Osteoblast (primary cell): ENCODE data around the gene BRSK2. TPM values are rescaled to one million over a fixed set of nuclear protein-coding genes. Genes with fewer than 3 reads are reported as not detected.

Source experiments
- DNase-seq: peaks from one replicate; pipeline ENCODE4 v3.0.0; 2011; ENCODE audit warnings: low spot score, mixed read lengths; ENCODE audit not compliant: insufficient read length; ENCODE audit errors: missing footprints
- H2AFZ ChIP-seq: 2 replicates; pipeline ENCODE4 v1.6.0; 2011; ENCODE audit warnings: mild to moderate bottlenecking, low read length
- H3K27ac ChIP-seq: 2 replicates; pipeline ENCODE4 v1.5.1; 2011; ENCODE audit warnings: mild to moderate bottlenecking, low read depth, low read length, moderate library complexity
- H3K27me3 ChIP-seq: 2 replicates; pipeline ENCODE4 v1.6.0; 2012; ENCODE audit warnings: mild to moderate bottlenecking, control low read depth, inconsistent platforms, low read length, moderate library complexity; ENCODE audit not compliant: insufficient read depth
- H3K36me3 ChIP-seq: 2 replicates; pipeline ENCODE4 v1.5.1; 2011; ENCODE audit warnings: mild to moderate bottlenecking, low read length, control low read depth, moderate library complexity; ENCODE audit not compliant: insufficient read depth
- H3K4me1 ChIP-seq: 2 replicates; pipeline ENCODE4 v1.5.1; 2011; ENCODE audit warnings: mild to moderate bottlenecking, low read length, control low read depth, moderate library complexity; ENCODE audit not compliant: insufficient read depth
- H3K4me2 ChIP-seq: 2 replicates; pipeline ENCODE4 v1.6.0; 2011; ENCODE audit warnings: mild to moderate bottlenecking, low read length; ENCODE audit not compliant: insufficient read depth
- H3K4me3 ChIP-seq: fragments of 200-600 bp; sonication (generic); 3 replicates; pipeline ENCODE4 v1.5.1; 2012; ENCODE audit warnings: mild to moderate bottlenecking, low read length, inconsistent platforms; ENCODE audit not compliant: insufficient read depth
- H3K79me2 ChIP-seq: 2 replicates; pipeline ENCODE4 v1.6.0; 2012; ENCODE audit warnings: mild to moderate bottlenecking, low read length, control low read depth, inconsistent platforms; ENCODE audit not compliant: insufficient read depth
- H3K9me3 ChIP-seq: 2 replicates; pipeline ENCODE4 v1.5.1; 2011; ENCODE audit warnings: low read depth, low read length, control low read depth
- H4K20me1 ChIP-seq: 2 replicates; pipeline ENCODE4 v1.6.0; 2012; ENCODE audit warnings: mild to moderate bottlenecking, low read length, control low read depth; ENCODE audit not compliant: insufficient read depth
- total RNA-seq: library from RNA; depleted of rRNA; stranded (reverse); fragments of >200 nt; gene quantifications from 2 replicates; pipeline ENCODE4 v1.2.3, GENCODE V29; 2012
- TF ChIP-seq, protein P1 (sequence below): IDR thresholded peaks from 2 replicates; pipeline ENCODE4 v1.5.1; 2011; ENCODE audit warnings: mild to moderate bottlenecking, low read depth, low read length, moderate library complexity; ENCODE audit errors: extremely low read depth

The BRSK2 gene
- total RNA-seq, 1 donor, result 0.36 TPM

DNA sequence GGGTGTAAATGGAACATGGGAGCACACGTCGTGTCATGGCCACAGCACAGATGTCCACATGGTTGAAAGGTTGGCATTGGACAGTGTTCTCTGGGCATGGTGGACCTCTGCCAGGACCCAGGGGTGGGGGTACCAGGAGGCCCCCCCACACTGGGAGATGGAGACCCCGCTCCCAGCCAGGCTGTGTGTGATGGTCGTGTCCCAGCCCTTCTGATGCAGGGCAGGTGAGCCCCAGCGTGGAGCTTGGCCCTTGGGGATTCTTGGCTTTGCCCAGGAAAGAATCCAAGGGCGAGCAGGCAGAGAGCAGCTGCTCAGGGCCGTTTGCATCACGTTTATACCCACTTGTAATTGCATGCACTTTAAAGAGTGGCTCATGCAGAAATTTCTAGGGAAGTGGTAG is 22.0 kb upstream of the BRSK2 start:
- H2AFZ ChIP-seq, result no peak overlapping the region
- no peak overlapping the region for H3K27ac ChIP-seq
- TF ChIP-seq, protein P1, sequence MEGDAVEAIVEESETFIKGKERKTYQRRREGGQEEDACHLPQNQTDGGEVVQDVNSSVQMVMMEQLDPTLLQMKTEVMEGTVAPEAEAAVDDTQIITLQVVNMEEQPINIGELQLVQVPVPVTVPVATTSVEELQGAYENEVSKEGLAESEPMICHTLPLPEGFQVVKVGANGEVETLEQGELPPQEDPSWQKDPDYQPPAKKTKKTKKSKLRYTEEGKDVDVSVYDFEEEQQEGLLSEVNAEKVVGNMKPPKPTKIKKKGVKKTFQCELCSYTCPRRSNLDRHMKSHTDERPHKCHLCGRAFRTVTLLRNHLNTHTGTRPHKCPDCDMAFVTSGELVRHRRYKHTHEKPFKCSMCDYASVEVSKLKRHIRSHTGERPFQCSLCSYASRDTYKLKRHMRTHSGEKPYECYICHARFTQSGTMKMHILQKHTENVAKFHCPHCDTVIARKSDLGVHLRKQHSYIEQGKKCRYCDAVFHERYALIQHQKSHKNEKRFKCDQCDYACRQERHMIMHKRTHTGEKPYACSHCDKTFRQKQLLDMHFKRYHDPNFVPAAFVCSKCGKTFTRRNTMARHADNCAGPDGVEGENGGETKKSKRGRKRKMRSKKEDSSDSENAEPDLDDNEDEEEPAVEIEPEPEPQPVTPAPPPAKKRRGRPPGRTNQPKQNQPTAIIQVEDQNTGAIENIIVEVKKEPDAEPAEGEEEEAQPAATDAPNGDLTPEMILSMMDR, result no peak
- peaks cover 4% of the 10 kb centered on the region for H3K9me3 ChIP-seq
- no peaks in the 10 kb centered on the region for H3K4me1 ChIP-seq
- H3K4me3 ChIP-seq, result no peak overlapping the region
- H4K20me1 ChIP-seq, result no peaks in the 10 kb centered on the region
- no peaks in the 10 kb centered on the region for H3K79me2 ChIP-seq
- no peaks in the 10 kb centered on the region for H3K36me3 ChIP-seq
- no peaks in the 10 kb centered on the region for H3K27me3 ChIP-seq
- no peak for DNase-seq
- no peak overlapping the region for H3K4me2 ChIP-seq

DNA sequence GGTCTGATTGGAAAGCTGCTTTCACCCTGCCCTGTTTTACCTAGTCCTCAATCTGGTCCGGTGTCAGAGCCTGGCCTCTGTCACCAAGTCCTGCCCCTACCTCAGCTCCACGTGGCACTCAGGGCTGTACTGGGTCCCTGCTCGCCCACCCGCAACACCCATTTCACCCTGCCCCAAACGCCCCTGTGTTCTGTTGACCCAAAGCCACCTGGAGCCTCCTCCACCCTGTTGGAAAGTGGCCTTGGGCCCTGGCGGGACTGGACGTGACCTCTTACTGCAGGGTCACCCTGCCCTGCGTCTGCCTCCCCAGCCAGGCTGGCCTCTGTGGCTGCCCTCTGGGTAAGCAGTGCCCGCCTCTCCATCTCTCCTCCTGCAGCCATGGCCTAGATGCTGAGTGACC is 21.5 kb upstream of the BRSK2 start:
- H3K79me2 ChIP-seq, result no peaks in the 10 kb centered on the region
- no peak overlapping the region for H3K4me2 ChIP-seq
- TF ChIP-seq, protein P1, result no peak
- no peaks in the 10 kb centered on the region for H3K4me1 ChIP-seq
- H3K27me3 ChIP-seq, result no peaks in the 10 kb centered on the region
- no peak overlapping the region for H3K4me3 ChIP-seq
- H2AFZ ChIP-seq, result no peak overlapping the region
- H3K27ac ChIP-seq, result no peak overlapping the region
- H3K9me3 ChIP-seq, result peaks cover 4% of the 10 kb centered on the region
- H3K36me3 ChIP-seq, result no peaks in the 10 kb centered on the region
- no peak for DNase-seq
- H4K20me1 ChIP-seq, result no peaks in the 10 kb centered on the region

DNA sequence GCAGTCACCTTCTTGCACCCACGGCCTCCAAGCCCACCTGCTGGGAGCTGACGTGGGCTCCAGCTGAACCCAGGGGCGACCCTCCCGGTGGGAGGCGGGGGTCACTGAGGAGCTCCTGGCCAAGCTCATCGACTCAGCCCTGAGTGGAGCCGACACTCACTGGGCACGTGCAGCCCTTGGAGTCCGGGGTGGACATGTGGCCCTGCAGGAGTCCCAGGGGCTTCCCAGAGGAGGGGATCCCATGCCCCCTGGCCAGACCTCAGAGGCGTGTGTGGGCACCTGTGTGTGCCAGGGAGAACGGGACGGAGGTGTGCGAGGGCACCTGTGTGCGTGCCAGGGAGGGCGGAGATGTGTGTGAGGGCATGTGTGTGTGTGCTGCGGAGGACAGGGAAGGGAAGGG is 20.8 kb upstream of the BRSK2 start:
- Histone ChIP-seq H3K4me1 (no peaks in the 10 kb centered on the region), H3K4me2 (no peak overlapping the region), H3K4me3 (no peak overlapping the region), H3K27ac (no peak overlapping the region), H3K36me3 (no peaks in the 10 kb centered on the region), H3K27me3 (no peaks in the 10 kb centered on the region), H2AFZ (no peak overlapping the region), H3K9me3 (peaks cover under 1% of the 10 kb centered on the region), H3K79me2 (no peaks in the 10 kb centered on the region), H4K20me1 (no peaks in the 10 kb centered on the region)
- TF ChIP-seq, protein P1, result no peak
- no peak for DNase-seq

DNA sequence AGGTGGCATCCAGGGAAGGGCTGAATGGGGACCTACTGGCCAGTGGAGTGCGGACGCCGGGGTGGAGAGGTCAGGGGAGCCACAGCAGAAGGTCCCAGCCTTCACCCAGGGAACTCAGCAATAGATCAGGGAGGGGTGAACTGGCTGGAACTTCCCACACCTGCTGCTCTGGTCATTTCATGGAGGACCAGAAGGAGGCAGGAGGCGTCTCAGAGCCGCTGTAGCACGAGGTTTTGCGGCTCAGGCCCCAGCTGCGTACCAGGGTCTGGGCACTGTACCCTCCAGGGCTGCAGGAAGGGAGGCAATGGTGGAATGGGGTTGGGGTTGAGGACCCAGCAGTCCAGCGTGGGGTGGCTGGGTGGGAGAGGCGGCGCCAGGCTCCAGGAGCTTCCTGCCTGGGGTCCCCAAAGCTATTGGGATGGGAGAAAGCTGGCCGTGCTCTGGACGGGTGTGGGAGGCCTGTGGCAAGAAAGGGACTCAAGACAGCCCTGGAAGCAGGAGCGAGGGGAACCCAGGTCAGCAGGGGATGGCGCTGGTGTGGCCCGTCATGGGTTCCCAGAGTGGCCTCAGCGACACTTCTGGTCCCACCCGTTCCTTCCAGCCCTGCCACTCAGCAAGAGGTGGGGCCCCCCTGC is 20.2 kb upstream of the BRSK2 start:
- Histone ChIP-seq H3K4me1 (no peaks in the 10 kb centered on the region), H3K4me2 (no peak overlapping the region), H3K27me3 (no peaks in the 10 kb centered on the region), H3K27ac (no peak overlapping the region), H3K9me3 (no peaks in the 10 kb centered on the region), H3K79me2 (no peaks in the 10 kb centered on the region), H3K4me3 (no peak overlapping the region), H3K36me3 (no peaks in the 10 kb centered on the region), H2AFZ (no peak overlapping the region), H4K20me1 (no peaks in the 10 kb centered on the region)
- no peak for DNase-seq
- TF ChIP-seq, protein P1, result no peak
